Adrenal gland (tissue), 5 donors: ENCODE data around the gene CEP85L.

Experiments used
- POLR2A ChIP-seq, 2 donors: fragments of 450-650 bp; IDR thresholded peaks; one replicate each; pipeline ENCODE4 v1.6.1; 2017; ENCODE audit warnings: antibody characterized with exemption in 2 of 2, mild to moderate bottlenecking in 2 of 2, moderate library complexity in 1 of 2
- TF ChIP-seq, protein P1 (sequence below), 6 experiments: fragments of 450-650 bp in 4 of 6; fragments of 200-600 bp in 2 of 6; sonication (generic) in 1 of 6; IDR thresholded peaks; 1 replicate in 5 of 6; 2 replicates in 1 of 6; pipeline versions ENCODE4 v1.5.1 to v1.8.0; 2016 to 2021; ENCODE audit warnings: antibody characterized with exemption in 6 of 6, mild to moderate bottlenecking in 2 of 6, moderate library complexity in 1 of 6
- donor health status: DM: no; HTN: no; CAD: no.

GRCh38 chr6:118467181-118467580 is 184.2 kb downstream of the CEP85L start:
- TF ChIP-seq, protein P1, sequence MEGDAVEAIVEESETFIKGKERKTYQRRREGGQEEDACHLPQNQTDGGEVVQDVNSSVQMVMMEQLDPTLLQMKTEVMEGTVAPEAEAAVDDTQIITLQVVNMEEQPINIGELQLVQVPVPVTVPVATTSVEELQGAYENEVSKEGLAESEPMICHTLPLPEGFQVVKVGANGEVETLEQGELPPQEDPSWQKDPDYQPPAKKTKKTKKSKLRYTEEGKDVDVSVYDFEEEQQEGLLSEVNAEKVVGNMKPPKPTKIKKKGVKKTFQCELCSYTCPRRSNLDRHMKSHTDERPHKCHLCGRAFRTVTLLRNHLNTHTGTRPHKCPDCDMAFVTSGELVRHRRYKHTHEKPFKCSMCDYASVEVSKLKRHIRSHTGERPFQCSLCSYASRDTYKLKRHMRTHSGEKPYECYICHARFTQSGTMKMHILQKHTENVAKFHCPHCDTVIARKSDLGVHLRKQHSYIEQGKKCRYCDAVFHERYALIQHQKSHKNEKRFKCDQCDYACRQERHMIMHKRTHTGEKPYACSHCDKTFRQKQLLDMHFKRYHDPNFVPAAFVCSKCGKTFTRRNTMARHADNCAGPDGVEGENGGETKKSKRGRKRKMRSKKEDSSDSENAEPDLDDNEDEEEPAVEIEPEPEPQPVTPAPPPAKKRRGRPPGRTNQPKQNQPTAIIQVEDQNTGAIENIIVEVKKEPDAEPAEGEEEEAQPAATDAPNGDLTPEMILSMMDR (IDR thresholded peaks at IDR 0.05) = no peak
- no peak for TF ChIP-seq POLR2A (IDR thresholded peaks at IDR 0.05)
